ENCODE data around the gene RTP5.
"Not testable (repeated sequence)": the region's sequence is repeated elsewhere in the genome, so short reads cannot be mapped to it uniquely, and the experiment has no call there.

Gene RTP5

GRCh38 chr2:241922411-241922810 is 52.9 kb downstream of the RTP5 start:
- no peak for DNase-seq (ENCODE audit: low read depth in 2 of 3, low spot score in 1 of 3)

GRCh38 chr2:241922816-241923601 is 53.5 kb downstream of the RTP5 start:
- DNase-seq (ENCODE audit: low read depth in 2 of 3, low spot score in 1 of 3) = not testable (repeated sequence)

Measured in stimulated activated CD4-positive, alpha-beta T cell treated with anti-CD3 and anti-CD28 coated beads, Interleukin-12 subunit alpha, Interleukin-12 subunit beta, amount 100 ng/mL, for 48 hours (primary cell).